Measurements from ENCODE around the gene SPOCK1. TPM values are rescaled to one million over a fixed set of nuclear protein-coding genes. Genes with fewer than 3 reads are reported as not detected.

SPOCK1 gene
- total and polyA plus RNA-seq, 9 of the 15 experiments (the other 6 are each of a cell fraction or from before 2014, with no cell fraction given) = 0.01 to 0.35 (median 0.04) TPM; not detected in 6

DNA sequence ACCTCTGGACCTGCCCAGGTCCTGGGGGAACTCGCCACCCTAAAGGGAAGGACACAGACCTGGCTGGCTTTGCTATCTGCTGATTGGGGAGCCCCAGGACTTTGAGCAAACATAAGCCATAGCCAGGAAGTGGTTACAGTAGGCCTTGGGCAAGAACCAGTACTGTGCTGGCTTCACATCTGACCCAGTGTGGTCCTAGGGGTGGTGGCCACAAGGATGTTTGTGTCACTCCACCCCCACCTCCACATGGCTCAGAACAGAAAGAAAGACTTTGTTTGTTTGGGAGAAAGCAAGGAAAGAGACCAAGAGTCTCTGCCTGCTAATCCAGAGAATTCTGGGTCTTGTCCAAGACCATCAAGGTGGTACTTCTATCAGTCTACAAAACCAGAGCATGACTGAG lies 334.2 kb downstream of the SPOCK1 start:
- intact Hi-C loops (cut with micrococcal nuclease) (no loop called here), in situ Hi-C loops (cut with MboI) (no loop called here)
- Histone ChIP-seq H3K4me2 (ENCODE audit: insufficient read depth, low read length) (no peak overlapping the region), H3K9me1 (ENCODE audit: control insufficient read depth, insufficient read depth, low read length) (no peaks in the 10 kb centered on the region), H3K27ac (ENCODE audit: extremely low read depth, low read depth, low read length) (no peak overlapping the region), H3K36me3 (ENCODE audit: control insufficient read depth, insufficient read depth, low read length) (no peaks in the 10 kb centered on the region), H4K20me1 (replicated peaks; ENCODE audit: control insufficient read depth, insufficient read depth, low read length) (no peaks in the 10 kb centered on the region), H2AFZ (ENCODE audit: low read depth, low read length) (no peak overlapping the region), H3K79me2 (ENCODE audit: control insufficient read depth, insufficient read depth, low read length) (no peaks in the 10 kb centered on the region), H3K9ac (ENCODE audit: insufficient read depth in 1 of 2, low read depth in 2 of 2, low read length in 2 of 2) (no peak overlapping the region), H3K9me3 (replicated peaks; ENCODE audit: control insufficient read depth, insufficient read depth, low read depth, low read length) (no peaks in the 10 kb centered on the region), H3K27me3 (ENCODE audit: control insufficient read depth in 2 of 2, insufficient read depth in 2 of 2, low read length in 2 of 2) (no peaks in the 10 kb centered on the region), H3K4me1 (replicated peaks in 1 of 2; ENCODE audit: control insufficient read depth in 2 of 2, insufficient read depth in 2 of 2, low read length in 2 of 2) (no peaks in the 10 kb centered on the region), H3K4me3 (no peak overlapping the region)
- ATAC-seq (no peak), DNase-seq (ENCODE audit: extremely low read depth in 1 of 4, low spot score in 3 of 4) (no peak), FAIRE-seq (no peak)
- CTCF ChIA-PET (ENCODE audit: low intra/inter-chr PET ratio) = no interaction called here
- WGBS (ENCODE audit: insufficient coverage, low coverage, missing lambda C conversion rate) = 0% methylated on average over 1 of the region's 1 CpG
- POLR2A ChIA-PET = no interaction called here
- no TSS peak for BruUV-seq (replicated peaks)
- no peak for TF ChIP-seq ZKSCAN8 (CRISPR knock-in tag; IDR thresholded peaks at IDR 0.05)
- no peak for TF ChIP-seq RFX7 (CRISPR knock-in tag; IDR thresholded peaks at IDR 0.05)
- TF ChIP-seq, protein P1, sequence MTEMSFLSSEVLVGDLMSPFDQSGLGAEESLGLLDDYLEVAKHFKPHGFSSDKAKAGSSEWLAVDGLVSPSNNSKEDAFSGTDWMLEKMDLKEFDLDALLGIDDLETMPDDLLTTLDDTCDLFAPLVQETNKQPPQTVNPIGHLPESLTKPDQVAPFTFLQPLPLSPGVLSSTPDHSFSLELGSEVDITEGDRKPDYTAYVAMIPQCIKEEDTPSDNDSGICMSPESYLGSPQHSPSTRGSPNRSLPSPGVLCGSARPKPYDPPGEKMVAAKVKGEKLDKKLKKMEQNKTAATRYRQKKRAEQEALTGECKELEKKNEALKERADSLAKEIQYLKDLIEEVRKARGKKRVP (CRISPR knock-in tag; IDR thresholded peaks at IDR 0.05) = no peak
- no peak for TF ChIP-seq TBP (optimal IDR thresholded peaks at IDR 0.05; ENCODE audit: low read depth, low read length)
- TF ChIP-seq DMBX1 (CRISPR knock-in tag; IDR thresholded peaks at IDR 0.05; ENCODE audit: borderline replicate concordance) = no peak
- TF ChIP-seq ERF (CRISPR knock-in tag; IDR thresholded peaks at IDR 0.05) = no peak
- TF ChIP-seq TCF7L2 (IDR thresholded peaks at IDR 0.05; ENCODE audit: low read depth, low read length) = no peak
- no peak for TF ChIP-seq GATAD2A (IDR thresholded peaks at IDR 0.05)
- TF ChIP-seq ARID4B (CRISPR knock-in tag; IDR thresholded peaks at IDR 0.05) = no peak
- TF ChIP-seq SMAD2 (IDR thresholded peaks at IDR 0.05; ENCODE audit: low read depth, low read length) = no peak
- TF ChIP-seq SRF (CRISPR knock-in tag; IDR thresholded peaks at IDR 0.05) = no peak
- TF ChIP-seq ZNF398 (CRISPR knock-in tag; IDR thresholded peaks at IDR 0.05) = no peak
- TF ChIP-seq POLR3G (IDR thresholded peaks at IDR 0.05; ENCODE audit: extremely low read depth, insufficient read length, insufficient replicate concordance) = no peak
- no peak for TF ChIP-seq ZNF263 (CRISPR knock-in tag; IDR thresholded peaks at IDR 0.05; ENCODE audit: borderline replicate concordance)
- no peak for TF ChIP-seq MAFK (IDR thresholded peaks at IDR 0.05; ENCODE audit: low read length)
